ENCODE measurements around the gene NGLY1. TPM values are rescaled to one million over a fixed set of nuclear protein-coding genes. Genes with fewer than 3 reads are reported as not detected.

NGLY1 gene
- total RNA-seq, 2 donors from 2014 or later: 31.4 to 31.5 TPM

DNA sequence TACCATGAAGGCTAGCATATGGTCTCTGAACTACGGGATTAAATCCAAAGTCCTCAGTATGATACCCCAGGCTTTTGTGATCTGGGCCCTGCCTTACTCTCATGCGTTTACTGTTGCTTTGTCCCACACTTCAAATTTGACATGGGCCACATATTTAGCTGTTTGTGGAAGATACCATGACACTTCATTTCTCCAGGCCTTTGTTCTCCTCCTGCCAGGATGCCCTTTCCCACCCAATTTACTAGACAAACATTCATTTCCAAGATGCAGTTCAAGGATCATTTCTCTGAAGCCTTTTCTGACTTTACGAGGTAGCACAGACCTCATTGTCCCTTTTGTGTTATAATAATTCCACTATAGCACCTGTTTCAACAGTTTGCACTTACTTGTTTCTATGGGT lies 4.4 kb upstream of the NGLY1 start:
- DNase-seq (no peak), ATAC-seq (no peak)
- intact Hi-C loops (cut with DNase I): no loop called here

GRCh38 chr3:25785826-25786225 lies 2.6 kb upstream of the NGLY1 start:
- intact Hi-C loops (cut with DNase I): no loop called here
- DNase-seq (no peak), ATAC-seq (no peak)

DNA sequence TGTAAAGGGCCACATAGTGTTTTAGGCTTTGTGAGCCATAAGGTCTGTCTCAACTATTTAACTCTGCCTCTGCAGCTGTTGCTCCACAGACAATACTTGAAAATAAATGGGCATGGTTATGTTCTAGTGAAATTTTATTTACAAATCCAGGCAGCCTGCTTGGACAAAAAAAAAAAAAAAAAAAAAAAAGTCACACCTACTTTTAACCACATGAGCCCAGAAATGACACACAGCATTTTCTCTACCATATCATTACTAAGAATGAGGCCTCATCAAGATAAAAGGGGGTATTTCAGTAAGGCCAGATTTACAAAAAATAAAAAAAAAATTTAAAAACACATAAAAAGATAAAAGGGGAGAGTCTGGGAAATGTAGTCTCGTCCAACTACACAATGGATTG lies 1.7 kb upstream of the NGLY1 start:
- ATAC-seq (no peak), DNase-seq (no peak)
- intact Hi-C loops (cut with DNase I): loop anchor here in 1 of 2 donors (5.0 kb wide), 1 partner anchor 118 kb away; no protein-coding TSS in a partner anchor

- peak; percentile 45 to 78 for ATAC-seq
- intact Hi-C loops (cut with DNase I): loop anchor here in 1 of 2 donors (5.0 kb wide), 1 partner anchor 117 kb away; no protein-coding TSS in a partner anchor
- peak; percentile 69 for DNase-seq
These were observed 644 bp upstream of the NGLY1 start for GRCh38 chr3:25783661-25784512.

DNA sequence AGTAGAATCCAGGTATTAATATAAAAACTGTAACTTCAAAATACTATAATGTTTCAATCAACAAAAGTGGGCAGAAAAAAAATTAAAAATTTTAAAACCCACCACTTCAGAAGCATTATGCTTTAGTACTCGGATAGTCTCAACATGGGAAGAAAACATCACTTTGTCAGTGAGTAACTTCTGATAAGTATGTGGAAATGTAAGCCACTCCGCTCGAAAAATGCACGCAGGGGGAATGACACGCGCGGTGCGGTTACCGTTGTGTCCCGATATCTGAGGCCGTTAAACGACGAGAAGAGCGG lies 656 bp downstream of the NGLY1 start:
- intact Hi-C loops (cut with DNase I): loop anchor here in 1 of 2 donors (5.0 kb wide), 1 partner anchor 115 kb away; no protein-coding TSS in a partner anchor
- no peak for ATAC-seq
- no peak for DNase-seq

DNA sequence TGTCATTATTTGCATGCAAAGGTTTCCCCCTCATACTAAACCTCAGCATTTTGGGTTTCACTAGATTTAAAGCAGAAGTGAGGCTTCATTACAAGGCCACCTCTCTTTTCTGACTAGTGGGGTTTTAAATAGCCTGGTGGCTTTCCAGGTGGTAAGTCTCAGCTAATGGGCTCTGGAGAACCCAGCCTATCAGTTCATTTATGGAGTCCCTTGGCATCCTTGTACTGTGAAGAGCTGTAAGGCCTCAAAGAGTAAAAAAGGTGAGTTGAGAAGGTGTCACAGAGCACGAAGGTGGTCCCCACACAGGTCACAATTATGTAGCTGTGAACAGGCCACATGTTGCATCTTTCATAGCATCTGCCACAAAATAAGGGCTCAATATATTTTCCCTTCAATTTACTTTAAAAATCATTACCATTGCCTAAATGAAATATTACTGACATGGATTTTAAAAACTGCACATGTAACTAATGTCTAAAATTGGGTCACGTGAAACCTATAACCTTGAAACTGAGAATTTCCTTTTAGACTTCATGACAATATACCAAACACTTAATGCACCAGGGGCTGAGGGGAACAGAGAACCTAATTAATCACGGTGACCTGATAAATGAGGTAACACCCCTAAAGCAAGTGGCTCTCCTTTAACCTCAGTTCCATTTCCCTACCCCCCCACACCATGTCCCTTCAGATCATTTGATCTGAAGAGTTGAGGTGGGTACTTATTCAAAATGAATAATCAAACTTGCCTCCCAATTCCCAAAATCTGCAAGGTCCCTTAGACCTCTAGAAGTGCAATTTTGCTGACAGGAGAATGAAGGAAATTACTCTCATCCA lies 1.3 kb downstream of the NGLY1 start:
- DNase-seq (no peak), ATAC-seq (no peak)
- intact Hi-C loops (cut with DNase I): loop anchor here in 1 of 2 donors (5.0 kb wide), 1 partner anchor 115 kb away; no protein-coding TSS in a partner anchor

DNA sequence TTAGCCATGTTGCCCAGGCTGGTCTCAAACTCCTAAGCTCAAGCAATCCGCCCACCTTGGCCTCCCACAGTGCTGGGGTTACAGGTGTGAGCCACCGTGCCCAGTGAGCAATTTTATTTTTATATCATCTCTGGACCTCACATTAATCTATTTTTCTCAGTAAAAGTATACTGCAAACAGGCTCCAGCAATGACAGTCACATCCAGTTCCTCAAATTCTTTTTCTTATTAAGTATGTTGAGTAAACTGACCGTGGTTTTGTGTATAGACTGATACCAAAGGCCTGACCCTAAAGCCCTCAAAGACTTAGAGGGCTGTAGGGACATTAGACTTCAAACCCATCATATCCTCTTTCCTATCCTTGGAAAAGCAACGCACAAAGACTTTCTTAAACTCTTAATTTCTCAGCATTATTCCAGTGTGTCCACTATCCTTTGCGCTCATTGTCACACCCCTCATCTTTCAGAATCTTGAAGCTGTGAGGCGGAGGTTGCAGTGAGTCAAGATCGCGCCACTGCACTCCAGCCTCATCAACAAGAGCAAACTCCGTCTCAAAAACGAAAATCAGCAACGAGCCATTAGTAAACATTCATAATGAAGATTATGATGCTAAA lies 2.0 kb downstream of the NGLY1 start:
- DNase-seq (no peak), ATAC-seq (no peak)
- intact Hi-C loops (cut with DNase I): loop anchor here in 1 of 2 donors (5.0 kb wide), 1 partner anchor 114 kb away; no protein-coding TSS in a partner anchor

- intact Hi-C loops (cut with DNase I): loop anchor here in 1 of 2 donors (5.0 kb wide), 1 partner anchor 113 kb away; no protein-coding TSS in a partner anchor
- DNase-seq (no peak), ATAC-seq (no peak)
These were observed 2.6 kb downstream of the NGLY1 start for GRCh38 chr3:25780618-25781017.

GRCh38 chr3:25775936-25776335 lies 7.3 kb downstream of the NGLY1 start:
- DNase-seq (no peak), ATAC-seq (no peak)
- intact Hi-C loops (cut with DNase I): no loop called here

GRCh38 chr3:25768851-25769250 lies 14.4 kb downstream of the NGLY1 start:
- ATAC-seq (no peak), DNase-seq (no peak)
- intact Hi-C loops (cut with DNase I): no loop called here

DNA sequence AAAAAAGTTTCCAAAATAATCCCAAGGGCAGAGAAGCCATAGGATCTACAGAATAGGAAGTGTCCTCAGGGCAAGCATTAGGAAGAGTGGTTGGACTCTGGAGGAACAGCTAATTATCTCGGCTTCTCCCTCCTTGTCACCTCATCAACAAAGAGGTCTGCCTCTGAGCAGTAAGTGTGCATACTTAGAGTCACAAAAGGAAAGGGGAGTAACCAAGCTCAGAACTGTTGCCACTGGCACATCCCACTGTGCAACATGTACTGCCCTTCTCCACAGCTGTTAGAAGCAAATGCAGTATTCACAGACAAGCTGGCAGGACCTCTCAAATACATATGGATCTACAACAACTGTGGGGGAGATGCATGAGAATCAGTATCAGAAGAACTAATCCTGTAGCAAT lies 31.5 kb downstream of the NGLY1 start:
- ATAC-seq (no peak), DNase-seq (no peak)
- intact Hi-C loops (cut with DNase I): no loop called here

DNA sequence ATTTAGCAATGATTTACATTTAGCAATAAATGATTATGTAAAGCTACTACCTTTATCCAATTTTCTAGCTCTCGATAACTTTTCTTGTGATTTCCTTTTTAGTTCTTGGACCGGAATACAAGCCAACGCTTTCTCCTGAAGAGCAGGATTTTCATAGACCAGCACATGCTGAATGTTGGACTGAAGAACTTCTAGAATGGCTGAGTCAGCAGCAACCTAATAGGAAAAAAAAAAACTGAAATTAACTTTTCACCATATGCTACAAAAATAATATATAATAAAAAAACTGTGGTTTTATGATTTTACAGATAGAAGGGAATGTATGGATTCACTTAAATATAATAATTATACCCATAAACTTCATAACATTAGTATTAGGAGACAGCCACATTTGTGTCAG lies 32.2 kb downstream of the NGLY1 start:
- intact Hi-C loops (cut with DNase I): no loop called here
- DNase-seq: no peak
- ATAC-seq: no peak

GRCh38 chr3:25749031-25749581 lies 34.1 kb downstream of the NGLY1 start:
- DNase-seq (no peak), ATAC-seq (no peak)
- intact Hi-C loops (cut with DNase I): no loop called here

DNA sequence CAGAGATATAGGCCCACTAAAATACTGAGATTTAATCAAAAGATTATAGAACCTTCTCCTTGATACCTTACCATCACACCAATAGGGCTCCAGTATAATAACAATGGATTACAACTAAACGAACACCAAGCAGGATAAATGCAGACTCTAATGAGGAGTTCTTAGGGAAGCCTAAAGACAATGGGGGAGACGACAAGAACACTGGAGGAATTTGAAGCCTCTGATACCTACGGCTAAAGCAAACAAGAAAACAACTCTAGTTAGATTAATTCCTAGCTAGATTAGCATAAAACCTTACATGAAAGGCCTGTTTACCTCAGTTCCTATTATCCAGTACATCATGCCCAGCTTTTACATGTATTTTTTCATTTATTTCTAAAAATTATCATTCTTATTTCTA lies 35.1 kb downstream of the NGLY1 start:
- ATAC-seq (no peak), DNase-seq (no peak)
- intact Hi-C loops (cut with DNase I): no loop called here

GRCh38 chr3:25747033-25747432 lies 36.2 kb downstream of the NGLY1 start:
- intact Hi-C loops (cut with DNase I): no loop called here
- ATAC-seq (no peak), DNase-seq (no peak)

GRCh38 chr3:25744470-25744869 lies 38.8 kb downstream of the NGLY1 start:
- DNase-seq (no peak), ATAC-seq (no peak)
- intact Hi-C loops (cut with DNase I): no loop called here

DNA sequence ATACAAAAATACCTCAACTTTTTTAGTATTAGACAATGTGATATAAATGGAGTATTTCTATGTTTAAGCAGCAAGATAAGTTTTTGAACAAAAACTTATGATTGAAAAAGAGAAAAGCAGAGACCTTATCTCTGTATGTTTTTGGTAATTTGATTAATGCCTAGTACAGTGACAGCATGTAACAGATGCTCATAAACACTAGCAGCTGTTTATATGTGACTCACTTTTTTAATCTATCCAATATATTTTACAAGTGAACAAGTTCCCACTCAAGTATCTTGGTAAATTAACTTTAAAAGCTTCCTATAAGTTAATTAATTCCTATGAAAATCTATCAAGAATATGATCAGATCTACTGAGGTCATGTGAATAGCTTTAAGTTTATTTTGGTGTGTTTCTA lies 55.1 kb downstream of the NGLY1 start:
- intact Hi-C loops (cut with DNase I): no loop called here
- ATAC-seq: no peak
- DNase-seq: no peak

DNA sequence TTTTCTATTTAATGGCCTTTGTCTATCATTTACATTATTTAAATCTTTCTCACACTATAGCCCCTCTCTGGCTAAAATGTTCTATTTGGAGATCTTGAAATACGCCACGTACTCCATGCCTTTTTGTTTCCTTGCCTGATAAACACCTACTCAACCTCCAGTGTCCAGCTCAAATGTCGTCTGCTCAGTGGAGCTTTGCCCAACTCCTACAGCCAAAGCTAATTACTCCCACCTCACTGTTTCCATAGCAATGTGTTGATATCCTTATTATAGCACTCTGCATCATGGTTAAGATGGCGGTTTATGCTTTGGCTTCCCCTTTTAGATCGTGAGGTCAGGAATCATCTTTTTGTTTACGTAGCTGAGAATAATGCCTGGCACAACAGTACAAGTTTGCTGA lies 55.9 kb downstream of the NGLY1 start:
- DNase-seq (no peak), ATAC-seq (no peak)
- intact Hi-C loops (cut with DNase I): no loop called here

DNA sequence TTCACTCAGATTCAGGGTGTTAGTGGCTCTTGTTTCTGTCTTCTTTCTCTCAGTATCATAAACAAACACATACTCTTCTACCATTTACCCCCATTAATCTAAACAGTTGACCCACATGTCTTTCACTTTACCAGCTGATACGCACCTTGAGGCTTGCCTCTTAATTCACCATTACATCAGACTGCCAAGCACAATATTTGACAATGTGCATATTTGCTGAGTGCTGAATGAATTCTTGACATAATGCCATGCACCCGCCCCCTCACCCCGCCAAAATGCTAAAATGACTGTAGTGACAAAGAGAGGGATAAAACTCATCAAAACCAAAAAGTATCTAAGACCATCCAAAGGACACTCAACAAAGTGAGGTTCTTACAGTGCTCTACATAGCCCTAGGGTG lies 57.4 kb downstream of the NGLY1 start:
- intact Hi-C loops (cut with DNase I): no loop called here
- DNase-seq (no peak), ATAC-seq (no peak)

Data from left cardiac atrium (tissue), 4 donors.